ENCODE results near the gene CNOT6.
"Not testable (repeated sequence)": the region's sequence is repeated elsewhere in the genome, so short reads cannot be mapped to it uniquely, and the experiment has no call there.

Gene CNOT6

DNA sequence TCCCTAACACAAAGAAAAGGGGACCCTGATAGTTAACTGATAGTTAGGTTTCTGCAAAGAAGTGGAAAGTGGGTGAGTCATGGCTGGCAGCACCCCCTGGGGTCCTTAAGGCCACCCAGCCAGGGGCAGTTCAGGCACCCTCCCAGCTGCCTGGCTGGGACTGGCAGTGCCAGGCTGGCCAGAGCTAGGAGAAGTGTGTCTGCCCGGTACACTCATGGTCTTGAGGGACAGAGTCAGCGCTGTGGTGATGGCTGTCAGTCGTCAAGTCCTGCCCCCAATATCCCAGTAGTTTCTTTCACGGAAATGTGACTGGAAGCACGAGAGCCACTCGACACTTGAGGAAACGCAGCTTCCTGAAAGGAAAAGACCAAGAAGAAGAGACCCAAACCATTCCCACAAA lies 22.3 kb upstream of the CNOT6 start:
- no peak for DNase-seq (ENCODE audit: low read depth)

- no peak for DNase-seq (ENCODE audit: low read depth)
Measured at GRCh38 chr5:180472269-180472668, 21.9 kb upstream of the CNOT6 start.

DNA sequence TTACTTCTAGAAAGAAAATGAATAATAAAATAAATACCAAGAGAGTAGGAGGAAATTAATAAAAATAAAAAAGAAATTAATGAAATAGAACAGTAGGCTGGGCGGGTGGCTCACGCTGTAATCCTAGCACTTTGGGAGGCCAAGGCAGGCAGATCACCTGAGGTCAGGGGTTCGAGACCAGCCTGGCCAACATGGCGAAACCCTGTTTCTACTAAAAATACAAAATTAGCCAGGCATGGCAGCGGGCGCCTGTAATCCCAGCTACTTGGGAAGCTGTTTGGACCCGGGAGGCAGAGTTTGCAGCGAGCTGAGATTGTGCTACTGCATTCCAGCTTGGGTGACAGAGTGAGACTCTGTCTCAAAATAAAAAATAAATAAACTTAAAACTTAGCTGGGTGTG lies 20.8 kb upstream of the CNOT6 start:
- not testable (repeated sequence) for DNase-seq (ENCODE audit: low read depth)

- DNase-seq (ENCODE audit: low read depth), result no peak
Measured at GRCh38 chr5:180474569-180474968, 19.6 kb upstream of the CNOT6 start.

DNA sequence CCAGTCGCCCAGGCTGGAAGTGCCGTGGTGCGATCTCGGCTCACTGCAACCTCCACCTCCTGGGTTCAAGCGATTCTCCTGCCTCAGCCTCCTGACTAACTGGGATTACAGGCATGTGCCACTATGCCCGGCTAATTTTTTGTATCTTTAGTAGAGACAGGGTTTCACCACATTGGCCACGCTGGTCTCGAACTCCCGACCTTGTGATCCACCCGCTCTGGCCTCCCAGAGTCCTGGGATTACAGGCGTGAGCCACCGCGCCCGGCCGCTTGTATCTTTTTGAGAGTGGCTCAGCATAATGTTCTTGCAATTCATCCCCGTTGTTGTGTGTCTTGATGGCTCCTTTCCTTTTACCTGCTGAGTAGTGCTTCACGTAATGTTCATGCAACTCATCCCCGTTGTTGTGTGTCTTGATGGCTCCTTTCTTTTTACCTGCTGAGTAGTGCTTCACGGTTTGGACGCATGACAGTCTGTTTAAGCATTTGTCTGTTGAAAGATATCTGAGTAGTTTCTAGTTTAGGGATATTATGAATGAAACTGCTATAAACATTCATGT lies 18.1 kb upstream of the CNOT6 start:
- not testable (repeated sequence) for DNase-seq (ENCODE audit: low read depth)

DNA sequence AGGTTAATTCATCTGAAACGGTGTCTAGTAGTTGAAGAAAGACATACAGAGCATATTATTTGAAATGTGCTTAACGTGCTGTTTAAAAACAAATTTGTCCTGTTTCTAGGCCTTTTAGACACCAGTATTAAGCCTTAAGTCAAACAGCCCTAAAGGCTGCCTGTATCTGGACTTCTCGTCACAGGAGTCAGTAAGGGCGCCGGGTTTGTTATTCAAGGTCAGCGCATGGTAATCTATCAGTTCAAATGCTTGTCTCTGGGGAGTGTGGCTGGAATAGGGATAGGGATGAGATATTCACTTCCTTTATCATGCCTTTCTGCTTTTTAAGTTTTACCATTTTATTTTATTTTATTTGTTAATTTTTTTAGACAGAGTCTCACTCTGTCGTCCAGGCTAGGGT lies 9.4 kb upstream of the CNOT6 start:
- no peak for DNase-seq (ENCODE audit: low read depth)

GRCh38 chr5:180486636-180487149 lies 7.5 kb upstream of the CNOT6 start:
- DNase-seq (ENCODE audit: low read depth), result no peak

DNA sequence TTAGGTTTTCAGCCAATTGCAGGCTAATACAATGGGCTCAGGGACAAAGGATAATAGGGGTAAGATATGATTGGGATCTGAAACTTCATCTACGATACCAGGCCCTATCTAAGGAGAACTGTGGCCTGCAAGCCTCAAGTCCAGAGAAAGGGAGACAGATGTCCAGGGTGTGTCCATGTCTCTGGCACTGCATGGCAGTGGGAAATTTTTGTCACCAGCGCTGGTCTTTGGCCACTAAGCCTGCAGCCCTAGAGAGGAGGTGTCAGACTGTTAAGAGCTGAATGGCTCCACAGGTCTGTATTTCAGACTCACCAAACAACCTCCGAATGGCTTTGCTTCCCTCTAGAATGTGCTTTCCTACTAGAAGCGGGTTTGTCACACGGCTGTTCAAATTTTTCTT lies 6.6 kb upstream of the CNOT6 start:
- no peak for DNase-seq (ENCODE audit: low read depth)

- no peak for DNase-seq (ENCODE audit: low read depth)
Measured at GRCh38 chr5:180491496-180491895, 2.7 kb upstream of the CNOT6 start.

- DNase-seq (ENCODE audit: low read depth), result no peak
Measured at GRCh38 chr5:180492226-180492903, 1.8 kb upstream of the CNOT6 start.

- peak; percentile 3 for DNase-seq (ENCODE audit: low read depth)
Measured at GRCh38 chr5:180494510-180495181, 467 bp downstream of the CNOT6 start.

GRCh38 chr5:180495292-180495691 lies 1.1 kb downstream of the CNOT6 start:
- DNase-seq (ENCODE audit: low read depth), result no peak

- no peak for DNase-seq (ENCODE audit: low read depth)
Measured at GRCh38 chr5:180495991-180496741, 2.0 kb downstream of the CNOT6 start.

GRCh38 chr5:180496806-180497205 lies 2.6 kb downstream of the CNOT6 start:
- not testable (repeated sequence) for DNase-seq (ENCODE audit: low read depth)

GRCh38 chr5:180497865-180498264 lies 3.7 kb downstream of the CNOT6 start:
- not testable (repeated sequence) for DNase-seq (ENCODE audit: low read depth)

- no peak for DNase-seq (ENCODE audit: low read depth)
Measured at GRCh38 chr5:180498378-180498777, 4.2 kb downstream of the CNOT6 start.

- no peak for DNase-seq (ENCODE audit: low read depth)
Measured at GRCh38 chr5:180499684-180500083, 5.5 kb downstream of the CNOT6 start.

DNA sequence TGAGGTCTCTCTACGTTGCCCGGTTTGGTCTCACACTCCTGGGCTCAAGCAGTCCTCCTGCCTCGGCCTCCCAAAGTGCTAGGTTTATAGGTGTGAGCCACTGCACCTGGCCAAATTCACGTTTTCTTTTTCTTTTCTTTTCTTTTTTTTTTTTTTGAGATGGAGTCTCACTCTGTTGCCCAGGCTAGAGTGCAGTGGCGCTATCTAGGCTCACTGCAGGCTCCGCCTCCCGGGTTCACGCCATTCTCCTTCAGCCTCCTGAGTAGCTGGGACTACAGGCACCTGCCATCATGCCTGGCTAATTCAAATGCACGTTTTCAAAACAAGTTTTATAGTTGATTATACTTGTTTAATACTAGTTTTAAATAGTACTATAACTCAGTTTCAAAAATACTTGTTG lies 6.1 kb downstream of the CNOT6 start:
- DNase-seq (ENCODE audit: low read depth), result not testable (repeated sequence)

DNA sequence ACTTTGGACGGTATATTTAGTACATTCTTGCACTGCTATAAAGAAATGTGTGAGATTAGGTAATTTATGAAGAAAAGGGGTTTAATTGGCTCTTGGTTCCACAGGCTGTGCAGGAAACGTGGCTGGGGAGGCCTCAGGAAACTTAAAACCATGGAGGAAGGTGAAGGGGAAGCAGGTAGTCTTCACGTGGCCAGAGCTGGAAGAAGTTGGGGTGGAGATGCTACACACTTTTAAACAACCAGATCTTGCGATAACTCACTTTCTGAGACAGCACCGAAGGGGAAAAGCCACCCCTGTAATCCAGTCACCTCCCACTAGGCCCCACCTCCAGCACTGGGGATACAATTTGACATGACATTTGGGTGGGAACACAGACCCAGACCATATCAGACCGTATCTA lies 13.5 kb downstream of the CNOT6 start:
- no peak for DNase-seq (ENCODE audit: low read depth)

GRCh38 chr5:180515294-180515693 lies 21.1 kb downstream of the CNOT6 start:
- DNase-seq (ENCODE audit: low read depth), result no peak

DNA sequence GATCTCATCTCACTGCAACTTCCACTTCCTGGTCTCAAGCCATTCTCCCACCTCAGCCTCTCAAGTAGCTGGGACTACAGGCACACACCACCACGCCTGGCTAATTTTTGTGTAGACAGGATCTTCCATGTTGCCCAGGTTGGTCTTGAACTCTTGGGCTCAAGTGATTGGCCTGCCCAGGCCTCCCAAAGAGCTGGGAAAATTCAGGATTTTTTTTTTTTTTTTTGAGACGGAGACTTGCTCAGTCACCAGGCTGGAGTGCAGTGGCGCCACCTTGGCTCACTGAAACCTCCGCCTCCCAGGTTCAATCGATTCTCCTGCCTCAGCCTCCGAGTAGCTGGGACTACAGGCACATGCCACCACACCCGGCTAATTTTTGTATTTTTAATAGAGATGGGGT lies 21.8 kb downstream of the CNOT6 start:
- DNase-seq (ENCODE audit: low read depth), result not testable (repeated sequence)

GRCh38 chr5:180516440-180516839 lies 22.3 kb downstream of the CNOT6 start:
- no peak for DNase-seq (ENCODE audit: low read depth)

GRCh38 chr5:180519098-180519497 lies 24.9 kb downstream of the CNOT6 start:
- DNase-seq (ENCODE audit: low read depth), result peak; percentile 15
